ENCODE data around the gene C11orf87.
A peak's percentile ranks its signal among the peaks of the same experiment; 100 is the strongest.

C11orf87 gene

DNA sequence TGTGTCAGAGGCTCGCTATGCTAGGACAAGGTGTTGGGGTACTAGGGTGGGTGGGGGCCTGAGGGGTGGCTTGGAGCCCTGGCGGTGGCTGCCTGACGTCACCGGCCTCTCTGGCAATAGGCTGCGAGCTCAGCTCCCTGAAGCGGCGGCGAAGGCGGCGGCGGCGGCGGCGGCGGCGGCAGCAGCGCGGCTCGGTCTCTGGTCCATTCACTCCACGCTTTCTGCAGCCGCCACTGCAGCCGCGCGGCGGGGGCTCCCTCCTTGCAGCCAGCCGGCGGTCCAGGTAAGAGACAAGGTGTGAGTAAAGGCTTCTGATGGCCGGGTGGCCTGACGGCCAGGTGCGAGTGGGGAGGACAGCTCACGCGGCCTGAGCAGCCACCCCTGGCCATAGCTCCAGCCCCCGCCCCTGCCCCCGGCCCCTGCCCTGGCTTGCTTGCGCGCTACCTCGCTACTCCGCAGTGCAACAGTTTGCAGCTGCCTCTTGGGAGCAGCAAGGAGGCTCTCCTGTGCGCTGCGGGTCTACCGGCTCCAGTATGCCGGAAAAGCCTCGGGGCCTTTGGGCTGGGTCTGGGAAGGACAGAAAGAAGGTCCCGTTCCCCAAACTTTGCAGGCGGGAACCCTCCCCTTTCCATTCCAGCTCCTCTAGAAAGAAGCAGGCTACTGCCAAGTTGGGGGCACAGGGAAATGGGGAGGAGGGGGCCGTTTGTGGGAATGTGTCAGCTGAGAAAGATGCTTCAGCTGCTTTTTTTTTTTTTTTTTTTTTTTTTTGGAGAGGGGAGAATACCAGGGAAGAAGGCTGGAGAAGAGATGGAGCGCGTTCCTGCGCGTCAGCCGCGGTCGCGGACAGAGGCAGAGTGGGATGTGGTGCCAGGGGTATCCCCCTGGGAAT lies at the start of gene C11orf87:
TSS of gene C11orf87 (plus strand) at position 210 of the 889 bp plus-strand sequence. CDS start 1,444 bp downstream, outside the sequence.
- peak; percentile 23 to 85 (median 84) for DNase-seq

DNA sequence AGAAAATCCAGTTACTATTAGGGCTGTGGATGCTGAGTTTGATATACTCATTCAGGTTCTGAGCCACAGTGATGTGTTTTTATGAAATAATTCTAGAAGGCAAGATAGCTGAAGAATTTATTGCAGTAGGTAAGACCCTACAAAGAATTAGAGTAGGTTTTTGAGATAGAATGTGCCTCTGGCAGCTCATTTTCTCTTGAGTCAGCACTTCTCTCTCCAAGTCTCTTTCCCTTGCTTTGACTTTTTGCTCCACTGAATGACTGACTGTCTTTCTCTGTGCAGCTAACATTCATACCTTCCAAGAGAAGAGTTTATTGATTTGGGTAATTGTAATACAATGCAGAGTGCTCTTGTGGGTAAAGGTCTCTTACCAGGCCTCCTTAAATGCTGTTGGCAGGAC lies 48.0 kb upstream of the C11orf87 start:
- DNase-seq, result no peak

DNA sequence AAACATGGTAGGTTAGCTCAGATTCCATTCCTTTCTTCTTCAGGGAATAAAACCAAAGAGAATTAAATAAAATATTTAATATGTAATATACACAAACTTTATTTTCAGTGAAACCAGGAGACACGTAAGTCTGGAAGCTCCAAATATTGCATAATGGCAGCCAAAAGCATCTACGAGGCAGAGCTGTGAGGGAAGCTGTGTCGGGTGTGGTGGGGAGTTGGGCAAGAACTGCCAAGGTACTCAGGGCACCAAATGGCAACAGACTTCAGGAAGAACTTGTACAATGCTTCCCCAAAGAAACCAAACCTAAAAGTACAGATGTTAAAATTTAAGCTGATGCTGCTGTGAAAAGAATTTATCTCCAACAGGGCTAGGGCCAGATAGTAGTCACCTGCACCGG lies 47.5 kb upstream of the C11orf87 start:
- DNase-seq, result no peak

DNA sequence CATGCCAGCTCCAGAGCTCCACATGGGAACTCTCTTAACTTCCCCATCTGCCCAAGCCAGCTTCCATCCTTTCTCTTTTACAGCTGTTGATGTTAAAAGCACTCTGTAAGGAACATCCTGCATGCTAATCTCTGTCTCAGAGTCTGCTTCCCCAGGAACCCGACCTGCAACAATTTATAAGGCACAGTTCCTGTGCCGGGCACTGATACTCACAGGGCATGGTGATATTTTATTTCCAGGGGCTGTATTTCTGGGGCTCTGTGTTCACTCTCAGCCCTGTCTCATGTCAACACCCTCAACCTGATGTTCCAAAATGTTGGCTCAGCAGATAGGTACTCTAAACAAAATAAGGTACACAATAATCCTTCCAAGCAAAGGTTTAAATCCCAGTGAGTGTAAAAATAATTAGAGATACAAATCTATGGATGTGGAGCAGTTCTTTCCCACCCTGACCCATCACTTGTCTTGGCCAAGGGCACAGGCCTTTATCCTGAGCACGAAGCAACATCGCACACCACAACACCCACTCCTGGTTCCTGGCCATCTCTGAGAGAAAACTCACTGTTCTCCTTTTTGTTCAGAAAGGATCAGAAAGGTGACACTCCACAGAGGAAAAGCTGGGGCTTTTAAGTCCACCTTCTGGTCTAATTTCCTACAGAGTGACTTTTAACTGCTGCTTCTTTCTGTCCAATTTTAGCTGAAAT lies 44.8 kb upstream of the C11orf87 start:
- no peak for DNase-seq

DNA sequence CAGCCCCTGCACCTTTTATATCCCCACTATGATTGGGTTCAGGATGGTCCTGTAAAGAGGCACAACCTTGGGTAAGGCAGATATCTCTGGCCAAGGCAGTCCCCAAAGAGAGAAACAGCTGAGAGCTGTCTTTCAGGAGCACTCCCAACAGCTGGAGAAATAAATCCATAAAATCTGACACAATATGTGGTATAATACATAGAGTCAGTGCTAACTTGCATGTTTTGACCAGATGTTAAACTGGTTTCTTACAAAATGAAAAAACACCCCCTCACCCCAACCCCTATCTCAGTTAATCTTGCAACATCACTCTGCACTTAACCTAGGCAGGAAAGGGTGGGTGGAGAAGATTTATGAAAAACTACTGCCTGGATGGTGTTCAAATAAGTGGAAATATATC lies 44.0 kb upstream of the C11orf87 start:
- DNase-seq, result no peak

DNA sequence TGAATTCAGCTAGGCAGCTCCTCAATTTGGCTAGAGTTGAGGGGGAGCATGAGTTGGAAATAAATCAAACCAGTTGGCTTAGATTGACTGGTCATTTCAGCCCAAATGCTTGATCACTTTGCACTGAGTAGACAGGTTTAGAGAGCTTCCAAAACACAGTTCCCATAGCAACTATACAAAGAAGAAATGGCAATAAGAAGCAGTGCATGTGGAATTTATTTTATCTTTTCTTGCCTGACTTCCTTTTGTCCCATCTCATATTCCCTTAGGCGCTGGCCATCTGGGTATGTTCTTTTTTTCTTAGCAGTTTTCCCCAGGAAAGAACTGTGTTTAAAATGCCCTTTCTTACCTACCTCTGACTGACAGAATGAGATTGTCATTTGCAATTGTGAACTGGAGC lies 38.7 kb upstream of the C11orf87 start:
- DNase-seq, result no peak

DNA sequence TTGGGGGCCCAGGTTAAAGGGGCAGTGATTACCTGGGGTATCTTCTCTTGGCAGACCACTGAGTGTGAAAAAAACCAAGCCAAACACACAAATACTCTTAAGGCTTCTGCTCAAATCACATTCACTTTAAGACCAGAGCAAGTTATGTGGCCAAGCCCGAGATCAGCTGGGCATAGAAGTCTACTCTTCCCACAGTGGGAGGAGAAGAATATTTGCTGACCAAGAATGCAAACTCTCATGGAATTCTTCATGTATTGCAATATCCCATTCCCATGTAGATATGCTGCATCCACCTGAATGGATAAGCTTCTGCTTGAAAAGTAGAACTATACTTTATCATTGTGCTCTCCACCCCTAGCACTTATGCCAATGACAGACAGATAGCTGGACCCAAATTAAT lies 37.1 kb upstream of the C11orf87 start:
- no peak for DNase-seq

DNA sequence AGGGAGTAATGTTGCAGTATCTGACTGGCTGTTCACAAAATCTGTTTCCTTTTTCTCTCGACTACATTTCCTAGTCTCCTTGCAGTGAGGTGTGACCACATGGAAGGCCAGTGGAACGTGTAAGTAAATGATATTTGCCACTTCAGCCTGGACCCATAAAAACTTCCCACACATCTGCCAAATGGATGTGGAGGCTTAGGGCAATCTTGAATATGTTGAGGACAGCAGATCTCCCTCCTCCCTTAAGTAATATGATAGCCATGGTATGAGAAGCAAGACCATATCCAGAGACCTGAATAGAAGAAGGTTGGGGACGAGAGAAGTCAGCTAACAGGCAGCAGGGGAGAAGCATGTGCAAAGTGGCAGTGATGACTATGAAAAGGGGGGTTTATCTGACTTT lies 33.0 kb upstream of the C11orf87 start:
- peak in 1 of 3 experiments; percentile 55 for DNase-seq

DNA sequence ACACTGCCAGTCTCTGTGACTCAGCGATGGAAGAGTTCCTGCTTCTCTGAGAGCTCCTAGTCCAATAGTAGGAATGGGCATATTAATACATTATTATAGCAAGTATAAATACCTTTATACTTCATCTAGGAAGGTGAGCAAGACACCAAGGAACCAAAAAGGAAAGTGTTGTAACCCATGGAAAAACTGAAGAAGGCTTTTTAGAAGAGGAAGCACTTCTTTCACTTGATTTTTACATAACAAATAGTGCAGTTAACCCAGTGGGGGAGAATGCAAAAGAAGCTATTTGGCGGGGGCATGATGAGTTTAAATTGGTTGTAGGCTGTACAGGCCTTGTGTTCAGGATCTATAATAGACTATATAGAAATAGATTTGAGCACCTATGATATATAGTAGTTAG lies 31.2 kb upstream of the C11orf87 start:
- DNase-seq, result no peak

DNA sequence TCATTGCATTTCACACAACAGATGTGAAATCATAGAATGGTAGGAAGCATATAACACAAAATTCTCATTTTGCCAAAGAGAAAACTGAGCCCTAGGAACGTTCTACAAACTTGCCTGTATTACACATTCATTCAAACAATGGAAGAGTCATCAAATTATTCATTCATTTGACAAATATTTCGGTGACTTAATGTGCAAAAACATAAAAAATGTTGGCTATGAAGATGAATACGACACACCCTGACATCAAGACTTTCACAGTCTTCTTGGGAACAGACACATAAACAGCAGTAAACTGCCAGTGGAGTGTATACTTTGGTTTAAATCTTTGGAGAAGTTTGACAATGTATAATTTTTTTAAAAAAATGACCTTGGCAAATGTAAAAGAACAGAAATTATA lies 20.4 kb upstream of the C11orf87 start:
- DNase-seq, result no peak

DNA sequence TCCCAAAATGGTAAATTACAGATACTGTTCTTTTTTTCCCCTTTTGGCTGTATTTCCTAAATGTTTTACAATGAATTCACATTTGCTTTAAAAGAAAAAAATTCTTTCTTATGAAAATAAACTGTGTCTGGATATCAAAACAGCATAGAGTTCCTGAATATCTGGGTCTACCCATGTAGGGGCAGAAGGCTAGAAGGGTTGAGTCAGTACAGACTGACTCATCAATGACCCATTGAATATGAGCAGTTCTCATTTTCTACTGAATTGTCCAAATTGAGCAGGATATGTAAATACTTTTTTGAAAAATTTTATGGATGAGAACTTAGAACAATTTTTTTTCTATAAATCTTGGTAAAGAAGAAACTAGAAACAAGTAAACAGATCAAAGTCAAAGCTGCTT lies 16.3 kb upstream of the C11orf87 start:
- no peak for DNase-seq

DNA sequence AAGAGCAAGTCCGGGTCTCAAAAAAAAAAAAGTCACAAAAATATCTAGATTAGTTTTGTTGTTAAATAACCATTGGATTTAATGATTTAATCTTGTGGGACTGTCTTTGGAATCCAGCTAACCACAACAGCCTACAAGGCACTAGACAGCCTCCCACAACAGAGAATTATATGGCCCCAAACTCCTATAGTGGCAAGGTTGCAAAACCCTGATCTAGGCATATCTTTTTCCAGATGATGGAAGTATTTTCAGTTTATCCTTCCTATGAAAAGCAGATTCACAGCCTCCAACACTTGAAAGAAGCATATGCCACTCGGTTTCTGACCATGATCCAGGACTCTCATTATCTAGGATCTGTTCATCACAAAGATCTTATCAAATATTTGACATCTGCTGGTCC lies 5.4 kb upstream of the C11orf87 start:
- DNase-seq, result no peak

DNA sequence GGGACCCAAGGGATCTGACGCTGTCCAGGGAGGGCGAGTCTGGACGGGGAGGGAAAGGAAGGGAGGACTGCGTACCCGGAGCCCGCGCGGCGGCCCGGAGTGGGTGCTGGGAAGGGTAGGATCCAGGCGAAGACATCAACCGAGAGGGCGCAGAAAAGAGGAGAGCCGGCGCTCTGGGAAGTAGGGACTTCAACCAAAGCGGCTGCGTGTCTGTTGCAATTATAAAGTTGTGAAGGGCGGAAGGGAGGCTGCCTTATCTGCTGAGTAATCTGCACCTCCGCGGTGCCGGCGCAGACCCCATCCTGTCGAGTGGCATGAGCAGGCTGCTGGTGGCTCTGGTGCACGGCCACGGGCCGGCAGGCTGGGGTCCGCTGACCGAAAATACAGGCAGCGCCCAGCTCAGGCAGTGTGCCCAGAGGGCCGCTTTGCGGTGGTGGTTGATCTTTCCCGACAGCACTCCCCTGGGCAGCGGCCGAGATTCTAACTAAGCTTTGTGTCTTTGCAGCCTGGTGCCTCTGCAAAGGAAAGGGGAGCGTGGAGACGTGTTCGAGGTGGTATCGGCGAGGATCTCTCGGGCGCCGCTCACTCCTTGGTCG lies 978 bp downstream of the C11orf87 start:
- DNase-seq, result peak; percentile 22 to 79 (median 75)

DNA sequence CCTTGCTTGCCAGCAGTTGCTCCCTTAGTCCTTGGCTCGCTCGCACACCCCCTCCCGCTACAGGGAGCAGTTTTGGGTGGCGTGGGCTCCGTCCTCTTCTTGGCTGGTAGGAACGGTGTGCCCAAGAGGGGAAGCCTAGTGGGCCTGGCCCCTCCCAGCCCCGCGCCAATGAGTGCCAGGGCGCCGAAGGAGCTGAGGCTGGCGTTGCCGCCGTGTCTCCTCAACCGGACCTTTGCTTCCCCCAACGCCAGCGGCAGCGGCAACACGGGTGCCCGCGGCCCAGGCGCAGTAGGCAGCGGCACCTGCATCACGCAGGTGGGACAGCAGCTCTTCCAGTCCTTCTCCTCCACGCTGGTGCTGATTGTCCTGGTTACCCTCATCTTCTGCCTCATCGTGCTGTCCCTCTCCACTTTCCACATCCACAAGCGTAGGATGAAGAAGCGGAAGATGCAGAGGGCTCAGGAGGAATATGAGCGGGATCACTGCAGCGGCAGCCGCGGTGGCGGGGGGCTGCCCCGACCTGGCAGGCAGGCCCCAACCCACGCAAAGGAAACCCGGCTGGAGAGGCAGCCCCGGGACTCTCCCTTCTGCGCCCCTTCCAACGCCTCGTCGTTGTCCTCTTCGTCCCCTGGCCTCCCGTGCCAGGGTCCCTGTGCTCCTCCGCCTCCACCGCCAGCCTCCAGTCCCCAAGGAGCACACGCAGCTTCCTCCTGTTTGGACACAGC lies 1.6 kb downstream of the C11orf87 start:
- DNase-seq, result peak in 2 of 3 experiments; percentile 71 to 77

DNA sequence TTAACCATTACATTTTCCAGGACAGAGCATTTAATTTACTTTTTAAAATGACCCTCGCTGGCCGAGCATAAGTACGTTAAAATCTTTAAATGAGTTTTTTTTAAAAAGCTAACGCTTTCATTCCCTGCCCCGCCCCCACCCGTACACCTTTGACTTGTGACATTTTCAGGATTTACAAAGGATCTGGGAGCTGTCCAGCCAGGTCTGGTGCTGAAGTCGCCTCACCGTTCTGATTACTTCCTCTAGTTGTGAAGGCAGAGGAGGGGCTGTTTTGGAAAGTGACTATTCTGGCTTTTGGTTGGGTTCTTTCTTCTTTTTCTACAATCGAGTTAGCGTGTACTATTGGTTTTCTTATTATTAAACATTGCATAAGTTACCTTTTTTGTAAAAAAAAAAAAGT lies 2.9 kb downstream of the C11orf87 start:
- no peak for DNase-seq

DNA sequence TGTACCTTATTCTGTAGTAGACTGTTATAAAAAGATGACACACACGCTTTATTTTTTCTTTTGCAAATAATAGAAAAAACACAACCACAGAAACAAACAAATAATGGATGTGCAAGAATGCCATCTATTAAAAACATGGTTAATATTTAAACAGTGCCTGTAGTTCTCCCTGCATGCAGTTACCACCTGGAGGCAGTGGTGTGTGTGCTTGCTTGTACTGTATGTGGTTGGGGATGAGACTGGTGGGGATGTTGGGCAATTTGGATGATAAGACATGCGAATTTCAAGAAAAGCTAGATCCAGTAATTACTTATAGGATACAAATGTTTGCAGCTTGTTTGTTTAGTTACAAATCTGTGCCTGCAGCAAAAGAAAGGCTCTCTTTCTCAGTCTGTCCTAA lies 3.6 kb downstream of the C11orf87 start:
- peak in 1 of 3 experiments; percentile 23 for DNase-seq

DNA sequence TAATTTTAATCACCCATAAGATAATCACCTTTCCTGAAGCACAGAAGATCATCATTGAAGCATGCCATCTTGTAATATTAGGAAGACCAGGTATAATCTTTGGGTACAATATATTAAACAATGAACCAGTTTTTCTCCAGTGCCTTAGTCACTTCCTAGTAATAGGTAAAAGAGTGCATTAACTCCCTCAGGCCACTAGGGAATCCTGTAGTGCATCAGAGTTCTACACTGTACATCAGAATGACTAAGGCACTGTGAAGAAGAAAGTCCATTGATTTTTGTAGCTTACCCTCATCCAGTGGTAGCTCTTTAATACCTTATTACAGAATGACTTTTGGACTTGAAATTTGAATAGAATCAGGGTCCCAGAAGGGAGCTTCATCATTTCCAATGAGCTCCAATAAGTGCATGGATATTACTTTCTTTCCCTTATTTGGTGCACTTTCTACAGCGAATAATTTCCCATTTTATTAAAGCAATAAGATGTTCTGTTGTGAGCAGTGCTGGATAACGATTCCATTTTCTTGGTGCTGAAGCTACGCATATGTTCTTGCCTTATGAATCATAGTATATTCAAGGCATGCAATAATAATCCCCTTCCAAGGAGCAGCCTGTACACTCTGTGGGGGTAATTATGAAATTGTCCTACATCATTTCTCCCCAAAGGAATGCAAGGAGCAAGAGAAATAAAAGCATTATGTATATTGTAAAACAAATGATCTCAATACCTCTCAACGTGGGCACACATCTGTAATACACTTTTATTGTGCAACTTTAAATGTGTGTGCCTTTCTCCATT lies 4.7 kb downstream of the C11orf87 start:
- no peak for DNase-seq

DNA sequence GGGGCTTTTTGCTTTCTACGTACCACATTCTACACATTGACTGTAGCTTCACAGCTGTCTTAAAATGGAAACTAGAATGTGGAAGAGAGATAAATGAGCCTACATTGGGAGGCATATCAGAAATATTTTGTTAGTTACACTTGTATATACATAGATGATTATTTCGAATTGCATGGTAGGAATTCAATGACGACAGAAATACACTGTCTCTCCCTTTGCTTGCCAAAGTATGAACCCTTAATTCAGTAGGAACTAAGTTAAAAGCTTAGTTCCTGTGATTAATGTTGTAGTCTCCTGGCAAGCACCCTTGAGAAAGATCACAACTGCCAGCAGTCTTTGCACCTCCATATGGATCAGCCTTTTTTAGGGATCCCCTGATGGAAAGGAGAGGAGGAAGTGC lies 10.1 kb downstream of the C11orf87 start:
- no peak for DNase-seq

DNA sequence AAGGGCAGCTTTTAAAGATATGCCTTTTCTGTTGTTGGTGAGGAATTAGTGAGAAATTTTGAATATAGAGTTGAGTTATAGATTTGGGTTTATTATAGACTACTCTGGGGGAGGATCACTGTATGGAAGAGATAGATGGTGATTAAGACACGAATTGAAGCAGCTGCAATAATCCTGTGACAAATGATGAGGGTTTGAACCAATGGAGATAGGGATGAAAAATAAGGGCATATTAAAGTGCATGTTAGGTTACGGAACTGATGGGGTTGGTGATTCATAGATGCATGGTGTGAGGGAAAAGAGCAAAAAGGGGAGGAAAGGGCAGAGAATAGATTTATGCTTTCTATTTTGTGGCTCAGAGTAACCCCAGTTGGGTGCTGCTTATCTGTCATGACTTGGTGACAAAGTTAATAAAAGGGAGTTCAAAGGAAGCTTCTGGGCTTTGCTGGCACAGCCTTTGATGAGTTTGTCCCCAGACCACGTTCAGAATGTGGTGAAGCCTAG lies 11.8 kb downstream of the C11orf87 start:
- DNase-seq, result no peak

DNA sequence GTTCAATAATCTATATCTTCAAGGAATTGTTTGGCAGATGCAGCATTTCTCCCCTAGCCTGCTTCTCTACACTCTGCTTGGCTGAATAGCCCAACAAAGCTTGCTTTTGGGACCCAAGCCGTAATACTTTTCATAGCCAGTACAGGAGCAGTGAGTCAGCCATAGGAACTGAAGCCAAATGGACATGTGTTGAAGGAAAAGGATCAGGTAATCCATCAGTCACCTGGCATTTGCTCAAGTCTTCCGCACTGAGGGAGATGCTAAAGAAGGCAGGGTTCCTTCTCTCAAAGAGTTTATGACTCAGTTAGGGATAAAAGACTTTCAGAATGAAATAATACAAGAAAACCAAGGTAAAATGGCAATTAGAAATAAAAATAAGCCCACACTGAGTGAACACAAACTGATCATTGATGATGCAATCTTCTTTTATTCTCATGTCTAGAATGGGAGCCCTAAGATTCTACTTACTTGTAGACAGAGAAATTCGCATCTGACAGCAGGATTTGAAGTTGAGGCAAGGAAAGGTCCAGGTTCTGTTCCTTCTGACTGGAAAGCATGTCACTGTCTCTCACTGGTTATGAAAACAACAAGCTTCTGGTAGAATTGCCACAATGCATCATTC lies 13.2 kb downstream of the C11orf87 start:
- no peak for DNase-seq

DNA sequence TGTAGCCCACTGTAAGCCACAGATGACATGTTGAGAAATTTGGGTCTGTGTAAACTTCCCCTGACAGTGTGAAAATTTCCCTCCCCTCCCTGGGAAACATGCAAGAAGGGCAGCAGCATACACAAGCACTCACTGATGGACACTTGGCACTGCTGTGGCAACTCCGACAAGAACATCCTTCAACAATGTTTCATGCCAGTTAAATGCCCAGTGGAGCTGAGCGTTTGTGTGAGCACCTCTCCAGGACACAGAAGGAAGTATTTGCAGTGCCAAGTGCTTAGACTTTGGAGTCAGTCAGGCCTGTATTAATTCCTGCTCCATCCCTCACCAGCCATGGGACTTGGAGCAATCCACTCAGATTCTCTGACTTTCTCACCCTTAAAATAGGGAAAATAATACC lies 17.7 kb downstream of the C11orf87 start:
- no peak for DNase-seq

DNA sequence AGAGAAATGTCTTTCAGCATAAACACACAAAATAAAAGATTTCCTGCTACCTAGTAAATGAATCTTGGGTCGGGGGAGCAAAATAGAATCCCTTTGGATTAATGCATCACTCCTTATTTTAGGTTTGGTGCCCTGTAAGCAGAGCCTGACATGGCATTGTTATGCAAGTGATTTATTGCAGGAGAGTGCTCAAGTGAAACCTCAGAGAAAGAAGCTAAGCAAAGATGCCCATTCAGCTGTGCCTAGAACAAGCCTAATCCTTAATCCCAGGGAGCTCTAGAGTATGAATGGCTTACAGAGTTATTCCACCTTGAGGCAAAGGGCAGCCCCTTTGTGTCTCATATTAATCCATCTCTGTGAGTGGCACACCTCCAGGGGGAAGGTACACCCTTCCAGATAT lies 21.1 kb downstream of the C11orf87 start:
- peak in 1 of 3 experiments; percentile 33 for DNase-seq

Measured in NCI-H1417 (cell line).